Testis (tissue), 3 donors: ENCODE data around the gene ELFN1. TPM values are rescaled to one million over a fixed set of nuclear protein-coding genes. Genes with fewer than 3 reads are reported as not detected.

Experiments used
- DNase-seq: peaks from one replicate; pipeline ENCODE4 v3.0.0-alpha.2; 2019
- H3K27ac ChIP-seq, 2 donors: fragments of 200-600 bp; sonication (generic); one replicate each; pipeline ENCODE4 v1.5.1; 2019
- H3K27me3 ChIP-seq: fragments of 200-600 bp; sonication (generic); one replicate; pipeline ENCODE4 v1.5.1; 2019
- H3K36me3 ChIP-seq: fragments of 200-600 bp; sonication (generic); one replicate; pipeline ENCODE4 v1.5.1; 2017; ENCODE audit warnings: low read depth; ENCODE audit errors: missing control alignments
- H3K4me1 ChIP-seq: fragments of 200-600 bp; sonication (generic); one replicate; pipeline ENCODE4 v1.5.1; 2019
- H3K4me3 ChIP-seq, 2 donors: fragments of 200-600 bp; sonication (generic); one replicate each; pipeline ENCODE4 v1.5.1; 2017 to 2019
- H3K9me3 ChIP-seq: fragments of 200-600 bp; sonication (generic); one replicate; pipeline ENCODE4 v1.5.1; 2017
- POLR2A ChIP-seq: fragments of 450-650 bp; IDR thresholded peaks from one replicate; pipeline ENCODE4 v1.6.1; 2017; ENCODE audit warnings: antibody characterized with exemption, mild to moderate bottlenecking, moderate library complexity
- WGBS, 2 donors: methylation state at CpG; one replicate each; pipeline ENCODE4 v1.1.5; 2018; 5-methylcytosine and 5-hydroxymethylcytosine counted together
- intact Hi-C: fragments of 100-400 bp; cut with DNase I; formaldehyde crosslinking; loops from one replicate; pipeline ENCODE4 v1.15.1; 2023; ENCODE audit warnings: low total_unique reads
- polyA plus RNA-seq: library from polyadenylated mRNA; stranded (reverse); fragments of 350-450 nt; fragmentation: Illumina TruSeq; extraction: RNeasy Lipid Tissue Mini Kit (QIAGEN cat#74804); gene quantifications from one replicate; pipeline ENCODE4 v1.2.3, GENCODE V29; 2014; ENCODE audit warnings: low read depth, low replicate concordance; ENCODE audit not compliant: insufficient read depth
- total RNA-seq, 2 donors: library from RNA; depleted of rRNA; stranded (reverse); fragments of >200 nt; gene quantifications; one replicate each; pipeline ENCODE4 v1.2.3, GENCODE V29; 2016
- TF ChIP-seq, protein P1 (sequence below), 3 experiments: fragments of 450-650 bp in 2 of 3; fragments of 200-600 bp in 1 of 3; sonication (generic) in 1 of 3; IDR thresholded peaks; one replicate each; pipeline ENCODE4 v1.5.1; 2016 to 2019; ENCODE audit warnings: antibody characterized with exemption in 3 of 3, mild to moderate bottlenecking in 2 of 3, moderate library complexity in 1 of 3

ELFN1 gene
- total and polyA plus RNA-seq, 3 donors from 2014 or later: 2.3 to 3.2 (median 2.8) TPM

DNA sequence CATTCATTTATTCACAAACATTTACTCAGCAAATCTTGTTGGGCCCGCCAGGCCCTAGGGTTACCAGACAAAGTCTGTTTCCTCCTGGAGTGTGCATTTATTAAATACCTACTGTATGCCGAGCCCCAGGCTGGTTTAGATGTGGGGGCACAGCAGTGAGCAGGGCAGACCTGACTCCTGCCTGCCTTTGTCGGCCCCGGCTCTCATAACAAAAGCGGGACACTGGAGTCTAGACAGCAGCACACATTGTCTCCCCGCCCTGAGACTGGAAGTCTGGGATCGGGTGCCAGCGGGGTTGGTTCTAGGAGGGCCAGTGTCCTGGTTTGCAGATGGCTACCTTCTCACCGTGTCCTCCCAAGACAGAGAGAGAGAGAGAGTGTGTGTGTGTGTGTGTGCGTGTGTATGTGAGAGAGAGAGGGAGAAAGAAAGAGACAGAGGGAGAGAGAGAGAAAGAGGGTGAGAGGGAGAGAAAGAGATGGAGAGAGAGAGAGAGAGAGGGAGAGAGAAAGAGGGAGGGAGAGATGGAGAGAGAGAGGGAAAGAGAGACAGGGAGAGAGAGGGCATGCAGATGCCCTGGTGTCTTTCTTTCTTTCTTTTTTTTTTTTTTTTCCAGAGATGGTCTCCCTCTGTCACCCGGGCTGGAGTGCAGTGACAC, 25.9 kb downstream of the ELFN1 start:
- no peaks in the 10 kb centered on the region for H3K27me3 ChIP-seq
- H3K4me3 ChIP-seq: no peak overlapping the region
- WGBS, 2 donors: 83 to 88% methylated on average over 11 of the region's 11 CpGs
- no peaks in the 10 kb centered on the region for H3K9me3 ChIP-seq
- H3K36me3 ChIP-seq: no peaks in the 10 kb centered on the region
- no peak overlapping the region for H3K27ac ChIP-seq
- intact Hi-C loops: no loop called here
- DNase-seq: peak; percentile 10
- TF ChIP-seq POLR2A: no peak
- TF ChIP-seq, protein P1, sequence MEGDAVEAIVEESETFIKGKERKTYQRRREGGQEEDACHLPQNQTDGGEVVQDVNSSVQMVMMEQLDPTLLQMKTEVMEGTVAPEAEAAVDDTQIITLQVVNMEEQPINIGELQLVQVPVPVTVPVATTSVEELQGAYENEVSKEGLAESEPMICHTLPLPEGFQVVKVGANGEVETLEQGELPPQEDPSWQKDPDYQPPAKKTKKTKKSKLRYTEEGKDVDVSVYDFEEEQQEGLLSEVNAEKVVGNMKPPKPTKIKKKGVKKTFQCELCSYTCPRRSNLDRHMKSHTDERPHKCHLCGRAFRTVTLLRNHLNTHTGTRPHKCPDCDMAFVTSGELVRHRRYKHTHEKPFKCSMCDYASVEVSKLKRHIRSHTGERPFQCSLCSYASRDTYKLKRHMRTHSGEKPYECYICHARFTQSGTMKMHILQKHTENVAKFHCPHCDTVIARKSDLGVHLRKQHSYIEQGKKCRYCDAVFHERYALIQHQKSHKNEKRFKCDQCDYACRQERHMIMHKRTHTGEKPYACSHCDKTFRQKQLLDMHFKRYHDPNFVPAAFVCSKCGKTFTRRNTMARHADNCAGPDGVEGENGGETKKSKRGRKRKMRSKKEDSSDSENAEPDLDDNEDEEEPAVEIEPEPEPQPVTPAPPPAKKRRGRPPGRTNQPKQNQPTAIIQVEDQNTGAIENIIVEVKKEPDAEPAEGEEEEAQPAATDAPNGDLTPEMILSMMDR (IDR thresholded peaks at IDR 0.05): no peak
- no peaks in the 10 kb centered on the region for H3K4me1 ChIP-seq

DNA sequence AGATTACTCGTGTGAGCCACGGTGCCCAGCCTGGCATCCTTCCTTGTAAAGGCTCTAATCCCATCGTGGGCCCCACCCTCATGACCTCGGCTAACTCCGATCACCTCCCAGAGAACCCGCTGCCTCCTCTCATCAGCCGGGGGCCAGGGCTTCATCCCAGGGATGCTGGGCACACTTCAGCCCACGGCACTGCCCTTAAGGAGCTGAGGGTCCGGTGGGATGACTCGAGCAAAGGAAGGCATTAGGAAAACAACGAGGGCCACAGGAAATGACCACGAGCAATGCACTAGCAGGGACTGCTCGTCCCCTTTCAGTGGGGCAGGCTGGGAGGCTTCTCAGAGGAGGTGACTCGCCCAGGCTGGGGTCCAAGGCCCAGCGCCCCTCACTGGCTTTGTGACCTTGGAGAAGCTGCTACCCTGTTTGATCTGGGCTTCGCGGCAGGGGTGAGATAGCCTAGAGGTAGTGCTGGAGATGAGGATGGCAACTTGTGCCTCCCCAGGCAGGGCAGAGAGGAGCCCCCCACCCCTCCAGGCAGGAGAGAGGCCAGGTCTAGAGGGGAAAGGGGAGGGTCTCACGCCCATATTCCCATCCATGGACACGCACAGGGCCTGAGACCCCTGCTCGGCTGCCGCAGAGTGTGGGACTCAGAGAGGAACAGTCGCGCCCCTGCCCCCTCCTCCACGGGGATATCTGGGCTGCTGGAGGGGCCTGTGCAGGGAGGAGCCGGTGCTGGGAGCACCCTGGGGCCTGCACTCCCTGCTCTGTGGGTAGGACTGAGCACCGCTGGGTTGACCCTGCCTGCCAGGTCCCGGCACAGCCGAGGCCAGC, 26.8 kb downstream of the ELFN1 start:
- peak; percentile 10 for DNase-seq
- Histone ChIP-seq H3K27ac (no peak overlapping the region), H3K27me3 (no peaks in the 10 kb centered on the region), H3K4me3 (no peak overlapping the region), H3K36me3 (no peaks in the 10 kb centered on the region), H3K4me1 (no peaks in the 10 kb centered on the region), H3K9me3 (no peaks in the 10 kb centered on the region)
- TF ChIP-seq, protein P1 (IDR thresholded peaks at IDR 0.05): no peak
- TF ChIP-seq POLR2A: no peak
- intact Hi-C loops: no loop called here
- 77 to 83% methylated on average over 17 to 28 of the region's 28 CpGs for WGBS, 2 donors

DNA sequence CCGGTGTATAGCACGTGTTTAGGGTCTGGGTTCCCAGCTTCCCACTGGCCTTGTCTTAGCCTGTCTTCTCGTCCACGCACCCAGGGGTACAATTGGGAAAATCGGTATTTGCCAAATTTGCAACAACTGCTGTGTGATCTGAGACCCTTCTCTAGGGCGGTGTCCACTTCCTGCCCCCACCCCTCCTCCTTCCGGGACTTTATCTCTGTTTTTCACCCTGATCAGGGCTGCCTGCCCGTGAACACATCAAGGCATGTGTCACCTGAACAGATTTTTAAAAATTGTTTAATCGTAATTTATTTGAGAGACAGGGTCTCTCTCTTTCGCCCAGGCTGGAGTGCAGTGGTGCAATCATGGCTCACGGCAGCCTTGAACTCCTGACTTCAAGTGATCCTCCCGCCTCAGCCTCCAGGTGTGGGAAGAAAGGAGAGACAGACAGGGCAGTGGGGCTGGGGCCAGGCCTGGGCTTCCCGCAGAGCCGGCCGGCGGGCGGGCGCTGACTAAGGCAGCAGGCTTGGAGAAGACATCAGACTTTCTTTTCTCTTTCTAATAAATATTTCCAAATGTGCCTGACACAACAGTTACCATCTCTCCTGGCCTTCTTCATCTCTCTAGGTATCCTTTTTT, 27.5 kb downstream of the ELFN1 start:
- no peak for DNase-seq
- 78 to 82% methylated on average over 17 to 18 of the region's 18 CpGs for WGBS, 2 donors
- Histone ChIP-seq H3K27me3 (no peaks in the 10 kb centered on the region), H3K4me1 (no peaks in the 10 kb centered on the region), H3K36me3 (no peaks in the 10 kb centered on the region), H3K9me3 (no peaks in the 10 kb centered on the region), H3K27ac (no peak overlapping the region), H3K4me3 (no peak overlapping the region)
- intact Hi-C loops: no loop called here
- TF ChIP-seq POLR2A: no peak
- TF ChIP-seq, protein P1 (IDR thresholded peaks at IDR 0.05): no peak

DNA sequence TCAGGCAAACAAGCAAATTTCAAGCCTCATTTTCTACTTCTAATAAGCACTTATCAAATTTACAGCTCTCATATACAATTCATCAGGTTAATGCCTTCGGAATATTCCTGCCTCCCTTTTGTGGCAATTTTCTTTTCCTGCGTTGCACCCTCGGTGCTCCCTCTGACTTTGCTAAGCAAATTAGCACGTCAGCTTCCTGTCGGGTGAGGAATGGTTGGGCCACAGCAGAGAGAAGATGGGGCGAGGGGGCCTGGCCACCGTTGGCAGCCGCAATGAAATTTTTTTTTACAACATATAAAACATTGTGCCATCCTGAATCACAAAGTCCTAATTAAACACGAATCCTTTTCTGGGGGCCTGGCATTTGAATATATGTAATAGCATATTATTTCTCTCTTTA, 28.1 kb downstream of the ELFN1 start:
- H3K27ac ChIP-seq: no peak overlapping the region
- 76 to 78% methylated on average over 9 of the region's 9 CpGs for WGBS, 2 donors
- H3K4me1 ChIP-seq: no peaks in the 10 kb centered on the region
- no peak for TF ChIP-seq POLR2A
- TF ChIP-seq, protein P1 (IDR thresholded peaks at IDR 0.05): no peak
- no peaks in the 10 kb centered on the region for H3K9me3 ChIP-seq
- no peaks in the 10 kb centered on the region for H3K27me3 ChIP-seq
- intact Hi-C loops: no loop called here
- no peak overlapping the region for H3K4me3 ChIP-seq
- no peaks in the 10 kb centered on the region for H3K36me3 ChIP-seq
- DNase-seq: no peak
